RPMI8226 (cell line): ENCODE data around the gene CCNB2.
"Not testable (repeated sequence)": the region's sequence is repeated elsewhere in the genome, so short reads cannot be mapped to it uniquely, and the experiment has no call there.

Experiments
- DNase-seq: peaks from one replicate; pipeline ENCODE4 v3.0.0-alpha.2; 2015

The CCNB2 gene

DNA sequence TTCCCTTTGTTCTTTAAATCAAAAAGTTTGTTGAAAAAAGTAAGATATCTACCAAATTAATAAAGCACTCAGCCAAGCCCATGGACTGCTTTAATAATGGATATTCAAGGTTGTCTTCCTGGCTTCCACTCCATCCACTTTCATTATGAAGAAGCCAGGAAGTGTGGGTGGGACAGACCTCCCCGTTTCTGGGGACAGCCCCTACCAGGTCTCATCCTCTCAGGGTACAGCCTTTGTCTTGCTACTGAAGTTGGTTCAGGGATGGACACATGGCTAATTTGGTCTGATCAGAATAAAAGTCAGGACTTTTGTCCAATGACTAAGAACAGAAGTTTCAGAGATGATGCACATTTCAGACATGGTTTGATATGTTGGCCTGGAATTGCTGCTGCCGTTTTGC lies 32.6 kb downstream of the CCNB2 start:
- DNase-seq: no peak

DNA sequence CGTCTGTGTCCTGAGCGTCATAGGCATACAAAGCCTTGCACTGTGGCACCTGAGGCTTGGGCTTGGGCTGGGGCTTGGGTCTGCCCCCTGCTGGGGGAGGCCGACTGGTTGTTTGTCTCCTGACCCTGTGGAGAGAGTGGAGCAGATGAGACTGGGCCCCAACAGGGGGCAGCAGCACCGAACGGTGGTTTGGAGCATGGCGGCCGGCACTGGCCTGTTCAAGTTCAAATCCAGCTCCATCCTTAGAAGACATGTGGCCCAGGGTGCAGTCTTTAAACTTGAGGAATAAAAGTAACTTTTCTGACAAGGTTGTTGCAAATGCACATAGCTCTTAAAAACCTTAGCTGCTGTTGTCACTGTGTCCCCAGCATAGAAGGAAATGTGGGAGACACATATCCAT lies 33.3 kb downstream of the CCNB2 start:
- peak; percentile 81 for DNase-seq

DNA sequence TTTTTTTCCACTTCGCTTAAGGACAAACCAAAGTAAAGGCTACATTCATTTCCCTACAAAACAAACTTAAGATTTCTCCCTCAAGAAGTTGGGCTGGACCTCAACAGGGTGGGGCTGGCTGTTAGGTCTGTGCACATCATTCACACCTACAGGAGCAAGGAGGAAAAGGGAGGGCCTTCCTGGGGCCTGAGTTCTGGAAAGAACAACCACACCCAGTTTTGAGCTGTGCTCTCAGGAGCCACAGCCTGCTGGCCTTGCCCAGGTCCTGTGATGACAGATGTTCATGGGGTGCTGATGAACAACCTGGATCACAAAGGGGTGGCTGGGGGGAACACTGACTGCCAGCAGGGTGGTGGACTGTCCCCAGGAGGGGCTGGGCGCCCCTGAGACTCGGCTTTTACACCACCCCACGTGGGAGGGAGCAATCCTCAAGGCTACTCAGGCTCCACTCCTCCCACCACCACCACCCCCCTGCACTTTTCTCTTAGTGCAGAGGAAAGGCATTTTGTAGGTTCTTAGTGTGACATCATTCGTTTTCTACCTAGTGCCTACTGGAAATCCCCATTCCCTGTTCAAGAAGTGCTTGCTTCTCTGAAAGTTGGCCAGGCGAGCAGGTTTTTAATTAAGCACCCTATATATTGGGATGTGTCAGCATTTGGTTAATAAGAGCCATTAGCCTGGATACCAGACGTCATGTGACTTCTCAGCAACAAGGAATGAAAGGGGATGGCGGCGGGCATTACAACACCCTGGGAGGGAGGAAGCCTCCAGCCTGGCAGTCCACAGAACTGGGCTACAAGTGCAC lies 35.7 kb downstream of the CCNB2 start:
- no peak for DNase-seq

DNA sequence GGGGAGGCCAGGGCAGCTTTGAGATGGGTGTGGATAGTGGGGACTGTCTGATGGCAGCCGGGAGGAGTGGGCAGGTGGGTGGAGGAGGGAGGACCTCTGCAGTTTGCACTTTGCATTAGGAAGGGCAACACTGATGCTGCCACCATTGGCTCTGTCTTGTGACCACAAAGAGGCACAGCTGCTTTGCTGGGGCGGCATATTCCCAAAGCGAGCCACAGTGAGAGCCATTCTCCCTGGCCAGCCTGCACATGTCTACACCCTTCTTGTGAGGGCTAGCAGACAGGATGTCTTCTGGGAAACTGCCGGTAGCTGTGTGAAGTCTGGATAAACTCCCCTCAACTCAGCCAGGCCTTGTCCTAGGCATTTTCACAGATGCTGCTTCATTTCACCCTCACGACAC lies 38.3 kb downstream of the CCNB2 start:
- no peak for DNase-seq

DNA sequence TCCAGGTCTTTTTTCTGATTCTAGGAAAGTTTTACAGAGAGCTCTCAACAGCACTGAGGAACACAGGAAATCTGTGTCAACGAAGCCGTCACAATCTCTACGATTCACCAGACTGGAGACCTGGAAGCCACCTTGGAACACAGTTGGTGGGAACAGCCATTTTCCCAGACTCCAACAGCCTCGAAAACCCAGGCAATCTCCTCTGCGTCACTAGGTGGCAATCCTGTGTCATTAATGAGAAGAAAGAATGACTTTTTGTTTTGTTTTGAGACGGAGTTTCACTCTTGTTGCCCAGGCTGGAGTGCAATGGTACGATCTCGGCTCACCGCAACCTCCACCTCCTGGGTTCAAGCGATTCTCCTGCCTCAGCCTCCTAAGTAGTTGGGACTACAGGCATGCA lies 39.6 kb downstream of the CCNB2 start:
- not testable (repeated sequence) for DNase-seq

DNA sequence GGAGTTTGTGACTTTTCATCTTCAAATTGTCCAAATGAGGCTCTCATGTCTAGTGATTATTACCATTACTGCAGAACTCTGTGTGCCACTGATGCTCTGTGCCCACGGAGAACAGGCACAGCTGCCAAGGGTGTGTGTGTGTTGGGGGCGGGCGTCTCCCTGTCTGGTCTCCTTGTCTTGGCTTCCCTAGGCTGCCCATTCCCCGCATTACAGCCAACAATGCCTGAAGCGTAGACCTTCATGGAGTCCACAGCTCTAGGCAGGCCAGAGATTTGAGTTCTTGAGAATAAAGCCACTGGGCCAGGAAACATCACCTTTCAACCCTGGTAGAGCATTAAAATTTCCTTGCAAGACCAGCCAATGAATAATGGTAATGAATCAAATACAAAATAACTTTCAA lies 42.7 kb downstream of the CCNB2 start:
- no peak for DNase-seq

DNA sequence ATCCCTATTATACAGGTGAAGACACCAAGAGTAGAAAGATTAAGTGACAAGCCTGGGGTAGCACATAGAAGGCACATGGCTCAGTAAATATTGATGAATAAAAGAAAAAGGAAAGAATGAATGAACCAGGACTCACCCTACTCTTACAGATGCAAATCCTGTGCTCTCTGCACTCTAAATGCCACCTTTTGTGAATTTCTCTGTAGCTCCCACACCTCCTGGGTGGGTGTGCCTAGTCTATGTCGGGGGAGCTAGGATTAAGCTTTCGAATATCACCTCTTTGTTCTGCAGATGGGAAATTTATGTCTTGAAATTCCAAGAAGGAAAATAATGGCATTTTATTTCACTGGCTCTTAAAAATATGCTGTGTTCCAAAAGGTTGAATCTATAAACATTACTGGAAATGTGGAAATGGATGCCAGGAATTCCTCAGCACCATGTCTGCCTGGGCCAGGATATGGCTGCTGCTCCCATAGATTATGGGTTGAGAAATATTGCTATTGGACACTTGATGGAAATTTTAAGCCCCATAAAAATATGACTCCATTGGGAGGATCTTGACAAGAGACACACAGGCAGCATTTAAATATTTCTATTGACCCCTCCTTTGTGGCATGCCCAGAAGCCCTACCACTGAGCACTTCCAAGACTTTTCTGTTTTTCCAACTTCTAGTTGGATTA lies 43.3 kb downstream of the CCNB2 start:
- no peak for DNase-seq

DNA sequence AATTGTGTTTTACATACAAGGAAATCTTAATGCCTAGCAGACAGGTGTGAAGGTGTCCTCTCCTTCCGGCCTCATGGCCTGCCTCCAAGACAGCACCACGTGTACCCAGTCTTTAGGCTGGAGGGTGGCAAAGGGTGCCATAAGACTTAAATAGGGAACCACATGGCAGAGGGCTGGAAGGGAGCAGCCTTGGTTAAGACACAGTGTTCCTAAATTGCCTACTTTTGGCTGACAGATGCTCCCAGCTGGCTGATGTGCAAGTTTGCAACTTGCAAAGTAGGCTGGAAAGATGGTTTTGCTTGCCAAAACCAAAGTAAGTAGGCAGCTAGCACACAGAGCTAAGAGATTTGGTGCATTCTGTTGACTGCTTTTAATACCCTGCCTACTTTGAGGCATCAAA lies 45.2 kb downstream of the CCNB2 start:
- DNase-seq: peak; percentile 72

DNA sequence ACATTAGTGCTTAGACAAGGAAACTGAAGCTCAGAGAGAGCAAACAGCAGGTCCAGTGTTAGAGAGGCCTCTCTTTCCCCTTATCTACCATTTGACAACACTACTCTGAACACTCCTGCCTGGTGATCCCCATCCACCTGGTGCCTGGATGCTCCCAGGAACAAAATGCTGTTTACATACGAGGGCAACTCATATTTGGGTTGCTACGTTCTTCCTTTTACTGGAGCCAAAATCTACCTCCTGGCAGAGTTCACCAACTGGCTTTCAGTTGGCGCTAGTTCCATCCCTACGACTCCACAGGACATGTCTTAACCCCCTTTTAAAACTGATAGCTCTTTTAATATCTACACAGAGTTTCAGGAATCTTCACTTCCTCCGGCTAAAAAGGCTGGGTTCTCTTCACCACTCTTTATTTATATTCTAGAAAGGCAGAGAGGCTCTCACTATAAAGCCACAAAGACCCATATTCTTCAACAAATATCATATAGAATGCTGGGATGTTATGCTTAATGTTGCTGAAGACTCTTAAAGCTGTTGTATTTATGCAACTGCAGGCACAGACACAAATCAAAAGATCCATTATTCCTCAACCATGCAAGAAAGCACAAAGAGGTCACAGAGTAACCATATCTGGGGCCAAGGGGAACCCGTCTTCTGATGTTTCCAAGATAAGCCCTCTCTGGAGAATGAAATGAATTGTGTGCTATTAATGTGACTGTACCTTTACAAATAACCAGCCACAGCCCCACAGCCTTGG lies 47.9 kb downstream of the CCNB2 start:
- DNase-seq: no peak

DNA sequence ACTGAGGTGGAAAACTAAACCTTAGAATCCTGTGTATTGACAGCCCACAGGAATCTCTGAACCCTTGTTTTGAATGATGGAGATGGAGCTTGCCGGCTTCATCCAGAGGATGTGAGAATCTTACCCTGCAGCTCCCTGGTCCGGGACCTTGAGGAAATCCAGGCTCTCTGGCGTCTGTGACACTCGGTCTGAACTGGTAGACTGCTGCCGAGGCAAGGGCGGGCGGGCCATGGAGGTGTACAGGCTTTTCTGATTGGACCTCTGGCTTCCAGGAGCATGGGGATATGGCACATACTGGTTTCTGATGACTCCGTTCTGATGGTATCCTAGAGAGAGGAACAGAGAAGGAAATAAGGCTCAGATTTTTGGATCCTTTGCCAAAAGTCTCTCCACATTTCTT lies 48.5 kb downstream of the CCNB2 start:
- DNase-seq: no peak

DNA sequence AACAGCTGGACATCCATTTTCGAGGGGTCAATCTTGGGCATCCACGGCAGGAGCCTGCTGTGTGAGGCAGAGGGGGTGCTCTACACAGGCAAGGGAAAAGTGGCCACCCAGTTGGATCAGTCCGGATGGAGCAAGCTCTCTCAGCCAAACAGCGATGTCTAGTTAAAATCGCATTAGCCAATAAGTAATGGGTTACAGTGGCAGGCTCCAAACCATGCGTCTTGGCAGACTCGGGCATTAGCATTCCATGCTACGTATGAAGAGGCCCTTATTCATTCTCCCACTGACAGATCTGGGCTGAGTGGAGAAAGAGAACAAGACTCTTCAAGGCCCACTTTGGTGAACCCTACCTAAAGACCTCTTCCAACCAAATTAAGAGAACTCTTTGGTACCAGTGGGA lies 49.3 kb downstream of the CCNB2 start:
- DNase-seq: no peak

DNA sequence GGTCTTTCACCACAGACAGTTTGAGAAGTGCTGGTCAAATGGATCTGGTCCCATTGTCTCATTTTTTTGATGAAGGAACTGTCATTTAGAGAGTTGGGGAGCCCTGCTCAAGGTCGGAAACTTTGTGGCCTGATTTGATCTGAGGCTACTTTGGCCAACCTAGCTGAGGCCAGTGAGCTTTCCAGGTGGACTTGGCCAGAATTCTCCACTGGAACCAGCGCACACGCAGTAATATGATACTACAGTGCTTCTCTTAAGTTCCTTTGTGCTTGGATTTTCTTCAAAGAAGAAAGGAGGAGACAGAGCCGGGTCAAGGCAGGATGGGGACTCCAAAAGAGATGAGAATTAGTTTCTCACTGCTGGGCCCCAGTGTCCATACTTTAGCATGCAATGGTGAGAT lies 50.5 kb downstream of the CCNB2 start:
- DNase-seq: no peak

DNA sequence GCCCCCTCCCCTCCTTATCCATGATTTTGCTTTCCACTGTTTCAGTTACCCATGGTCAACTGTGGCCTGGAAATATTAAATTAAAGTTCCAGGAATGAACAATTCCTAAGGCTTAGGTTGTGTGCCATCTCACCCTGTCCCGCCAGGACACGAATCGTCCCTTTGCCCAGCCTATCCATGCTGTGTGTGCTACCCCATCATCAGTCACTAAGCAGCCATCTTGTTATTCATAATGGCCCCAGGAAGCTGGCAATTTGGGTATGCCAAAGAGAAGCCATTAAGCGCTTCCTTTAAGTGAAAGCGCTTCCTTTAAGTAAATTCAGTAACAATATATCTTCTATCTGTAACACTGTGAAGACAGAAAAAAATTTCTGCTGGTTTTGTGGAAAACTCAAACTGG lies 52.5 kb downstream of the CCNB2 start:
- DNase-seq: no peak

DNA sequence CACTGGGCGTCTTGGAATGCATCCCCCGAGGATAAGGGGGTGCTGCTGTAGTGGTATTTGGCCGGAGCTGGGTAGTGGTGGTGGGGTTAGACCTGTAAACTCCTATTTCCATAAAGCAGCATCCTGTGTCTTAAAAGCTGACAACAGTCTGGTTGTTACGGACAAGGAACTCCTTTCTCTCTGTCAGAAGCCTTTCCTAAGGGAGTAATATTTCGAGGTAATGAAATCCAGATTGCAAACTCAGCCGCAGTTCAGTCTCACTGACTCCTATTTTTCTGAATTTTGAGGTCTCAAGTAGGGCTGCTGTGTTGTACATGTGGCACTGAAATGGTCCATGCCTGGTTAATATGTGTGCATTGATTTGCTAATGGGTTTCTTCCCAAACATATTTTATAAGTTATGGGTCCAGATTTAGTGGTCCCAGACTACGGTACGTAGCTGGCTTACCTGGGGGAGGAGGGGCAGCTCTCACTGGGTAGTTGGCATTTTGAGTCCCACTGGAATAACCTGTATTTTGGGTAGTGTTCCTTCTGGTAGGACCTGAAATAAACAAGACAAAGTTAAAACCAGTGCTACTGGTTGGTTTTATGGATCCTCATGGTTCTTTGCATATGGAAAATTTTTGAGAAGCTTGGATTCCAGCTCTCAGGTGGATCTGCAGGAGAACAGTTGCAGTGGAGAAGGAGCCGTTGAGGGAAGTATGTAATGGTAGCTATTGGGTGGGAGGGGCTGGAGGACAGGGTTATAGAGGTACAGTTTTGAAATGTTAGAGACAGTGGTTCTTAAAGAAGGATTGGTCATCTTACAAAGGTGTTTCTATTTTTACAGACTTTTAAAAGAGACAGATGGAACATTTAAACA lies 53.1 kb downstream of the CCNB2 start:
- DNase-seq: no peak

DNA sequence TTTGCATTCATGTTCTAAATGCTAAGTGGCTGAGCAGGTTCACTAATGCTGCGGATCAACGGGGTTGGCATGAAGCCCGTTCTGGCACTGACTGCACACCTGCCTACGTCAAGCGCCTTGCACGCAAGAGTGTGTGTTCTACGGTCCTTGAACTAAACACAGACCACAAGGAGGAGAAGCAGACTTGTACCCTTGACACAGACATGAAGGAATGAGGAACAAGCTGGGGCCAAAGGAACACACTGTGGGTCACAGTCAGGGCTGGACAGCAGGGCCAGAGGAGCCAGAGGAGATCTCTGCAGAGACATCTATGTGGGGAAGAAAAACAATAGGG lies 53.7 kb downstream of the CCNB2 start:
- no peak for DNase-seq

DNA sequence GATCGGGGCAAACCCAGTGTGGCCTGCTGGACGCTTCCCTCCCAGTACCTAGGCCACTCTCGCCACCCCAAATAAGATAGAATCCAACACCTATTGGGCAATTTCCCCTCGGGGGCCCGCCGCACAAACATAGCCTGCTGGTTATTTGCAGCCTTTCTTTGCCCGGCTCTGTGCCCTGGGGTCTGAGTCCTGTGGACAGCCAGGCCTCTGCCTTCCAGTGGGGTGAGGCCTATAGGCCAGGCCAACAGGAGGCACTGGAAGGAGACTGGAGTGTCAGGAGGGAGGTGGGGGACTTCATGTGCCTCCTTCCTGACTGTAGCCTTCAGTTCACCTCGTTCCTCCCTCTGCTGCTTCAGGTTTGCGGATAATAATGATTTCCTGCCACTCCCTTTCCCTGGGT lies 54.3 kb downstream of the CCNB2 start:
- no peak for DNase-seq

DNA sequence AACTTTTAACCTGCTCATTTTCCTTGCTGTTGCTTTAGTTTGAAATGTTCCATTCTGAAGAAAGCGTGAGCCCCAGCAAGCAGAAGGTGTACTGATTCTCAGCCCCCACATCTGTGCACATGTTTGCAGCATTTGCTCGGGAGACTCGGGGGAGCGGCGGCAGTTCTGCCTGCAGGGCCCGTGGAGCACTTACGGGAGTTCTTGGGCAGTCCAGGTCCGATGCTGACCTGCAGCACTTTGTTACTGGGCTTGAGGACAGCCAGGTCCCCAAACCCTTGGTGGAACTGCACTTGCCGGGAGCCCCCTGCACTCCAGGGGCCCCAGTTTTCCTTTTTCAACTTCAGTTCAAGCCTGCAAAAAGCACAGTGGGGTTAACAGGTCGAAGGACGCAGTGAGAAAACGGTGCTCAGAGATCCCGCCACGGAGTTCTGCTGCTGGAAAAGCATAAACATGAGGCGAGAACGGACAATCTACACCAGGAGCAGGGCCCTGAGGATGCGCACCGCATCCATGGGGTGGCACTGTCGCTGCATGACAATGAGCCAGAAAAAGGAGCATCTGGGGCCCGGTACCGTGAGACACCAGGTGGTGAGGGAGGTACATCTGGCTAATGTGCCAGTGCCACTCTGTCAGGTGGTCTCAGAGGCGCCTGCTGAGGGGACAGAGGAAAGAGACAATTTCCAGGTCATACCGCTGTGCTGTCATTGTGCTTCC lies 56.1 kb downstream of the CCNB2 start:
- peak; percentile 79 for DNase-seq

DNA sequence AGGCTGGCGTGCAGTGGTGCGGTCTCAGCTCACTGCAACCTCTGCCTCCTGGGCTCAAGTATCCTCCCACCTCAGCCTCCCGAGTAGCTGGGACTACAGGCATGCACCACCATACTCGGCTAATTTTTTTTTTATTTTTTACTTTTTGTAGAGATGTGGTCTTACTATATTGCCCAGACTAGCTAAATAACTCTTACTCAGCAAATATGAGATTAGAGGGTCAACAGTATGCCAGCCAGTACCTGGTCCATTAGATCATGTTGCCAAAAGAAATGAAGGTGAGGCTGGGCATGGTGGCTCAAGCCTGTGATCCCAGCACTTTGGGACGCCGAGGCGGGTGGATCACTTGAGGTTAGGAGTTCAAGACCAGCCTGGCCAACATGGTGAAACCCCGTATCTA lies 57.1 kb downstream of the CCNB2 start:
- not testable (repeated sequence) for DNase-seq

DNA sequence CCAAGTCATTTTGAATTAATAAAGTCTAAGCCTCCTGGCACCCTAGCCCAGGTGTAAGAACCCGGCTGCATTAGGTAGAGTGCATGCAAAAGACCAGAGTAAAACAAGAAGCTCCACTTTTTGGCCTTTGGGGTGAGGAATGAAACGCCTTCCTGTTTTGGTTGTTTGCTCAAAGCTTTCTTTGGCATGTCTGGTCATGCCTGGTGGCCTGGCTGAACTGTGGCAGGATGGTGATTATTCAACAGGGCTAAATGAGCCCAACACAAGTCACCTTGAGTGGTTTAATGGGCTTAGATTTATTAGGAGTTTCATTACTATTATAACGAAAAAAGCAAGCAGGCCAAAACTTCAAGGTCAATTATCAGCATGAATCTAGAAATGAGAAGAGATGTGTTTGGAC lies 60.8 kb downstream of the CCNB2 start:
- peak; percentile 31 for DNase-seq

DNA sequence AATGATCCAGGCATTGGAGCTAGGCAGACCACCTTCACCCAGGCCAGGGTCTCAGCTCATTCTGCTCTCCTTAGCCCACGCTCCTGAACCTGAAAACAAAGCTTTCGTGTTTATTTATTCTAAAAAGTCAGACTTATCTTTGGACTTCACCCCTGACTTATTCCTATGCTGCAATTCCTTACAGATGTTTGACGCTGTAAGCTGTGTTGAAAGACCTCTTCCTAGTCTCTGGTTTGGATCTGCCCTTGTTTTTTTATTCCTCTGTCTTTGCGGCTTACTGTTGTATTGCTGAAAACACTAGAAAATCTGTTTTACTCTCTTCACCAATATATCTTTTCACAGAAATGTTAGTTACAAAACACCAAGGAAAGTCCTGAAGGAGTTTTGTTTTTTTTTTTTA lies 61.2 kb downstream of the CCNB2 start:
- DNase-seq: no peak

DNA sequence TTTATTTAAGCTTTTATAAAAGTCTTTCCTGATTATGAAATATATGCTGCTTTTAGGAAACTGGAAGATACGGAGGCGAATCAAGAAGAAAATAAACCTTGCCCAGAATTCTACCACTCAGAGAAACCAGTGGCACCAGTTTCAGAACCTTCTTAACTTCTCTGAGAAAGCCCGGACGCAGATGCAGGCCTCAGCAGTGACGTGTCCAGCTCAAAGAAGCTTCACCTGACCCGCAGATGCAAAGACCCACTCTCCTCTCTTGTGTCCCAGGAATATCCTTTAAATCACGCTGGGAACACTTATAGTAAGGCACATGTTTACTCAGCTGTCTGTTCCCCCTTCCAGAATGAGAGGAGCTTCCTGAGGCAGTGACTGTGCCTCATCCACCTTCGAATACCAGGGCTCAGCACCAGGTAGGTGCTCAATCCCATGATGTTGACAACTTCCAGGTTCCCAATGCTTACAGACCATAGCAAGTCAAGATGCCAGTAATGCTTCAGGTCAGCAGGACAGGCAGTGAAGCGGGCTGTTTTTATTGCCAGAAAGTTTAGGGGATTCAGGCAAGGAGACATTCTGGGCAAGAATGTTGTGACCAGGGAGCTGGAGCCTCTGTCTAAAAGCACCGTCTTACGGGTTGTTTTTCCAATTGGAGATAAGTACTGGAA lies 61.8 kb downstream of the CCNB2 start:
- no peak for DNase-seq

DNA sequence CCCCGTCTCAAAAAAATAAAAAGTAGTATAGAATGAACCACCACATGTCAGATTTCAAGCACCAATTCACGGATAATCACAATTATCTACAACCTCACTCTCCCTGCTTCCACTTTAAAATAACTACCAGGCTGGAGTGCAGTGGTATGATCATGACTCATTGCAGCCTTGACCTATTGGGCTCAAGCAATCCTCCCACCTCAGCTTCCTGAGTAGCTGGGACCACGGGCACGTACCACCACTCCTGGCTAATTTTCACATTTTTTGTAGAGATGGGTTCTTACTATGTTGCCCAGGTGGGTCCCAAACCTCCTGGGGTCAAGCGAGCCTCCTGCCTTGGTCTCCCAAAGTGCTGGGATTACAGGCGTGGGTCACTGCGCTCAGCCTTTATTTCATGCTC lies 63.6 kb downstream of the CCNB2 start:
- DNase-seq: no peak
